Measurements from ENCODE around the gene ARHGAP23. TPM values are rescaled to one million over a fixed set of nuclear protein-coding genes. Genes with fewer than 3 reads are reported as not detected.

Gene ARHGAP23
- total and polyA plus RNA-seq, 10 of the 15 experiments (the other 5 are each of a cell fraction or from before 2014, with no cell fraction given), result 0.23 to 5.8 (median 2.1) TPM

DNA sequence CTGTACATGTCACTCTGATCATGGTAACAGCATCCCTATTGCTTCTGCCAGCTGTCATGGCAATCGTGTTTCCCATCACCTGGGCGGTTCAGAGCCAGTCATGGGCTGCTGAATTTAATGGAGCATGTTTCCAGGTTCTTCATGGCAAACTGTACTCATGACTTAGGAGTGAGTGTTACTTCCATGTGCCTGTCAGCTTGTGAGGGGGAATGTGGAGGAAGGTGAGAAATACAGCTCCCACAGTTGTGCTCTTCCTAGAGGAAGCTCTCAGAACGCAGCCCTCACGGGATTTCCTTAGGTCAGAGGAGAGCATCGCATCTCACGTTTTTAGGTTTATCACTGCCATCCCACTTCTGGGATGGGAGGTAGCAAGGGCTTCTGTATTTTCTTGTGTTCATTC lies 28.0 kb upstream of the ARHGAP23 start:
- Histone ChIP-seq H3K4me2 (ENCODE audit: control insufficient read depth, insufficient read depth) (no peak overlapping the region), H4K20me1 (ENCODE audit: control insufficient read depth, insufficient read depth) (no peaks in the 10 kb centered on the region), H3K36me3 (ENCODE audit: control insufficient read depth in 2 of 2, insufficient read depth in 2 of 2, low read length in 1 of 2) (peaks cover 7 to 12% of the 10 kb centered on the region in 2 experiments; a peak in 3 of 4 replicates), H3K27ac (ENCODE audit: control insufficient read depth, insufficient read depth) (no peak overlapping the region), H2AFZ (ENCODE audit: control insufficient read depth, low read depth, low read length) (no peak overlapping the region), H3K4me3 (no peak overlapping the region), H3K79me2 (ENCODE audit: control insufficient read depth, insufficient read depth, low read length) (no peaks in the 10 kb centered on the region), H3K4me1 (ENCODE audit: control insufficient read depth, insufficient read depth, low read length) (no peaks in the 10 kb centered on the region), H3K9me3 (replicated peaks; ENCODE audit: control insufficient read depth, insufficient read depth, low read length) (no peaks in the 10 kb centered on the region), H3K27me3 (replicated peaks in 1 of 2; ENCODE audit: control insufficient read depth in 2 of 2, insufficient read depth in 2 of 2, low read length in 1 of 2) (no peaks in the 10 kb centered on the region), H3K9ac (ENCODE audit: control insufficient read depth, insufficient read depth, low read length) (no peak overlapping the region)
- DNase-seq (ENCODE audit: low read depth, low spot score) (no peak), FAIRE-seq (no peak), ATAC-seq (no peak)
- CTCF ChIA-PET, result interaction anchor here (1.4 to 2.3 kb wide), 2 partner anchors 14 to 44 kb away, joined by 3 to 7 read pairs; no protein-coding TSS in a partner anchor
- intact Hi-C loops (cut with micrococcal nuclease; ENCODE audit: unreplicated experiment) (no loop called here), in situ Hi-C loops (cut with MboI) (no loop called here)
- RAD21 ChIA-PET (ENCODE audit: unreplicated experiment), result interaction anchor here (0.8 to 0.9 kb wide), 2 partner anchors 14 to 51 kb away, joined by 3 read pairs; no protein-coding TSS in a partner anchor
- SMC1A ChIA-PET (ENCODE audit: uncharacterized antibody, unreplicated experiment), result no interaction called here
- BruUV-seq (replicated peaks), result no TSS peak
- POLR2A ChIA-PET, result no interaction called here
- WGBS (ENCODE audit: insufficient coverage, insufficient replicate concordance, low lambda C conversion rate, missing lambda C conversion rate), result 88% methylated on average over 6 of the region's 6 CpGs
- TF ChIP-seq, protein P1, sequence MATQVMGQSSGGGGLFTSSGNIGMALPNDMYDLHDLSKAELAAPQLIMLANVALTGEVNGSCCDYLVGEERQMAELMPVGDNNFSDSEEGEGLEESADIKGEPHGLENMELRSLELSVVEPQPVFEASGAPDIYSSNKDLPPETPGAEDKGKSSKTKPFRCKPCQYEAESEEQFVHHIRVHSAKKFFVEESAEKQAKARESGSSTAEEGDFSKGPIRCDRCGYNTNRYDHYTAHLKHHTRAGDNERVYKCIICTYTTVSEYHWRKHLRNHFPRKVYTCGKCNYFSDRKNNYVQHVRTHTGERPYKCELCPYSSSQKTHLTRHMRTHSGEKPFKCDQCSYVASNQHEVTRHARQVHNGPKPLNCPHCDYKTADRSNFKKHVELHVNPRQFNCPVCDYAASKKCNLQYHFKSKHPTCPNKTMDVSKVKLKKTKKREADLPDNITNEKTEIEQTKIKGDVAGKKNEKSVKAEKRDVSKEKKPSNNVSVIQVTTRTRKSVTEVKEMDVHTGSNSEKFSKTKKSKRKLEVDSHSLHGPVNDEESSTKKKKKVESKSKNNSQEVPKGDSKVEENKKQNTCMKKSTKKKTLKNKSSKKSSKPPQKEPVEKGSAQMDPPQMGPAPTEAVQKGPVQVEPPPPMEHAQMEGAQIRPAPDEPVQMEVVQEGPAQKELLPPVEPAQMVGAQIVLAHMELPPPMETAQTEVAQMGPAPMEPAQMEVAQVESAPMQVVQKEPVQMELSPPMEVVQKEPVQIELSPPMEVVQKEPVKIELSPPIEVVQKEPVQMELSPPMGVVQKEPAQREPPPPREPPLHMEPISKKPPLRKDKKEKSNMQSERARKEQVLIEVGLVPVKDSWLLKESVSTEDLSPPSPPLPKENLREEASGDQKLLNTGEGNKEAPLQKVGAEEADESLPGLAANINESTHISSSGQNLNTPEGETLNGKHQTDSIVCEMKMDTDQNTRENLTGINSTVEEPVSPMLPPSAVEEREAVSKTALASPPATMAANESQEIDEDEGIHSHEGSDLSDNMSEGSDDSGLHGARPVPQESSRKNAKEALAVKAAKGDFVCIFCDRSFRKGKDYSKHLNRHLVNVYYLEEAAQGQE (IDR thresholded peaks at IDR 0.05; ENCODE audit: low read depth, low read length), result no peak
- TF ChIP-seq ASH2L (IDR thresholded peaks at IDR 0.05; ENCODE audit: borderline replicate concordance, low read depth), result no peak
- TF ChIP-seq EGR1 (IDR thresholded peaks at IDR 0.05; ENCODE audit: borderline replicate concordance in 1 of 2, low read depth in 2 of 2, low read length in 2 of 2), result no peak
- TF ChIP-seq IKZF2 (IDR thresholded peaks at IDR 0.05), result no peak
- no peak for TF ChIP-seq STAT1 (conservative IDR thresholded peaks at IDR 0.05)
- TF ChIP-seq, protein P2, sequence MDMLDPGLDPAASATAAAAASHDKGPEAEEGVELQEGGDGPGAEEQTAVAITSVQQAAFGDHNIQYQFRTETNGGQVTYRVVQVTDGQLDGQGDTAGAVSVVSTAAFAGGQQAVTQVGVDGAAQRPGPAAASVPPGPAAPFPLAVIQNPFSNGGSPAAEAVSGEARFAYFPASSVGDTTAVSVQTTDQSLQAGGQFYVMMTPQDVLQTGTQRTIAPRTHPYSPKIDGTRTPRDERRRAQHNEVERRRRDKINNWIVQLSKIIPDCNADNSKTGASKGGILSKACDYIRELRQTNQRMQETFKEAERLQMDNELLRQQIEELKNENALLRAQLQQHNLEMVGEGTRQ (IDR thresholded peaks at IDR 0.05; ENCODE audit: borderline replicate concordance, low read depth, low read length), result no peak
- no peak for TF ChIP-seq RCOR1 (conservative IDR thresholded peaks at IDR 0.05; ENCODE audit: low read depth, low read length)
- TF ChIP-seq, protein P3, sequence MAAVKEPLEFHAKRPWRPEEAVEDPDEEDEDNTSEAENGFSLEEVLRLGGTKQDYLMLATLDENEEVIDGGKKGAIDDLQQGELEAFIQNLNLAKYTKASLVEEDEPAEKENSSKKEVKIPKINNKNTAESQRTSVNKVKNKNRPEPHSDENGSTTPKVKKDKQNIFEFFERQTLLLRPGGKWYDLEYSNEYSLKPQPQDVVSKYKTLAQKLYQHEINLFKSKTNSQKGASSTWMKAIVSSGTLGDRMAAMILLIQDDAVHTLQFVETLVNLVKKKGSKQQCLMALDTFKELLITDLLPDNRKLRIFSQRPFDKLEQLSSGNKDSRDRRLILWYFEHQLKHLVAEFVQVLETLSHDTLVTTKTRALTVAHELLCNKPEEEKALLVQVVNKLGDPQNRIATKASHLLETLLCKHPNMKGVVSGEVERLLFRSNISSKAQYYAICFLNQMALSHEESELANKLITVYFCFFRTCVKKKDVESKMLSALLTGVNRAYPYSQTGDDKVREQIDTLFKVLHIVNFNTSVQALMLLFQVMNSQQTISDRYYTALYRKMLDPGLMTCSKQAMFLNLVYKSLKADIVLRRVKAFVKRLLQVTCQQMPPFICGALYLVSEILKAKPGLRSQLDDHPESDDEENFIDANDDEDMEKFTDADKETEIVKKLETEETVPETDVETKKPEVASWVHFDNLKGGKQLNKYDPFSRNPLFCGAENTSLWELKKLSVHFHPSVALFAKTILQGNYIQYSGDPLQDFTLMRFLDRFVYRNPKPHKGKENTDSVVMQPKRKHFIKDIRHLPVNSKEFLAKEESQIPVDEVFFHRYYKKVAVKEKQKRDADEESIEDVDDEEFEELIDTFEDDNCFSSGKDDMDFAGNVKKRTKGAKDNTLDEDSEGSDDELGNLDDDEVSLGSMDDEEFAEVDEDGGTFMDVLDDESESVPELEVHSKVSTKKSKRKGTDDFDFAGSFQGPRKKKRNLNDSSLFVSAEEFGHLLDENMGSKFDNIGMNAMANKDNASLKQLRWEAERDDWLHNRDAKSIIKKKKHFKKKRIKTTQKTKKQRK (IDR thresholded peaks at IDR 0.05; ENCODE audit: low read depth, low read length), result no peak
- TF ChIP-seq SREBF1 (IDR thresholded peaks at IDR 0.05; ENCODE audit: low read length), result no peak
- TF ChIP-seq CREM (IDR thresholded peaks at IDR 0.05; ENCODE audit: low read depth), result no peak
- TF ChIP-seq, protein P4, sequence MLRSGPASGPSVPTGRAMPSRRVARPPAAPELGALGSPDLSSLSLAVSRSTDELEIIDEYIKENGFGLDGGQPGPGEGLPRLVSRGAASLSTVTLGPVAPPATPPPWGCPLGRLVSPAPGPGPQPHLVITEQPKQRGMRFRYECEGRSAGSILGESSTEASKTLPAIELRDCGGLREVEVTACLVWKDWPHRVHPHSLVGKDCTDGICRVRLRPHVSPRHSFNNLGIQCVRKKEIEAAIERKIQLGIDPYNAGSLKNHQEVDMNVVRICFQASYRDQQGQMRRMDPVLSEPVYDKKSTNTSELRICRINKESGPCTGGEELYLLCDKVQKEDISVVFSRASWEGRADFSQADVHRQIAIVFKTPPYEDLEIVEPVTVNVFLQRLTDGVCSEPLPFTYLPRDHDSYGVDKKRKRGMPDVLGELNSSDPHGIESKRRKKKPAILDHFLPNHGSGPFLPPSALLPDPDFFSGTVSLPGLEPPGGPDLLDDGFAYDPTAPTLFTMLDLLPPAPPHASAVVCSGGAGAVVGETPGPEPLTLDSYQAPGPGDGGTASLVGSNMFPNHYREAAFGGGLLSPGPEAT (IDR thresholded peaks at IDR 0.05; ENCODE audit: low read depth), result no peak
- TF ChIP-seq POLR2A (IDR thresholded peaks at IDR 0.05; ENCODE audit: low read depth, low read length), result no peak
- TF ChIP-seq, protein P5, sequence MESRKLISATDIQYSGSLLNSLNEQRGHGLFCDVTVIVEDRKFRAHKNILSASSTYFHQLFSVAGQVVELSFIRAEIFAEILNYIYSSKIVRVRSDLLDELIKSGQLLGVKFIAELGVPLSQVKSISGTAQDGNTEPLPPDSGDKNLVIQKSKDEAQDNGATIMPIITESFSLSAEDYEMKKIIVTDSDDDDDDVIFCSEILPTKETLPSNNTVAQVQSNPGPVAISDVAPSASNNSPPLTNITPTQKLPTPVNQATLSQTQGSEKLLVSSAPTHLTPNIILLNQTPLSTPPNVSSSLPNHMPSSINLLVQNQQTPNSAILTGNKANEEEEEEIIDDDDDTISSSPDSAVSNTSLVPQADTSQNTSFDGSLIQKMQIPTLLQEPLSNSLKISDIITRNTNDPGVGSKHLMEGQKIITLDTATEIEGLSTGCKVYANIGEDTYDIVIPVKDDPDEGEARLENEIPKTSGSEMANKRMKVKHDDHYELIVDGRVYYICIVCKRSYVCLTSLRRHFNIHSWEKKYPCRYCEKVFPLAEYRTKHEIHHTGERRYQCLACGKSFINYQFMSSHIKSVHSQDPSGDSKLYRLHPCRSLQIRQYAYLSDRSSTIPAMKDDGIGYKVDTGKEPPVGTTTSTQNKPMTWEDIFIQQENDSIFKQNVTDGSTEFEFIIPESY (IDR thresholded peaks at IDR 0.05), result no peak
- TF ChIP-seq LARP7 (IDR thresholded peaks at IDR 0.05), result no peak
